Retinal pigment epithelial cell (primary cell): ENCODE results near the gene ATP8A2.

Source experiments
- DNase-seq: peaks from one replicate; pipeline ENCODE4 v3.0.0-alpha.2; 2010; ENCODE audit warnings: low read depth
- H3K4me3 ChIP-seq: 2 replicates; pipeline ENCODE4 v1.5.1; 2011; ENCODE audit warnings: mild to moderate bottlenecking, low read length, control low read depth, moderate library complexity
- CTCF ChIP-seq: conservative IDR thresholded peaks from 2 replicates; pipeline ENCODE4 v1.5.1; 2011; ENCODE audit warnings: low read depth, low read length, control low read depth, inconsistent platforms

The ATP8A2 gene

GRCh38 chr13:25455146-25455545, 83.4 kb downstream of the ATP8A2 start:
- TF ChIP-seq CTCF: no peak
- H3K4me3 ChIP-seq: no peak overlapping the region

GRCh38 chr13:25457566-25457965, 85.8 kb downstream of the ATP8A2 start:
- no peak for DNase-seq
- no peak overlapping the region for H3K4me3 ChIP-seq
- TF ChIP-seq CTCF: no peak

More at GRCh38 chr13:25455146-25455545, 83.4 kb downstream of the ATP8A2 start:
- DNase-seq: peak; percentile 45

GRCh38 chr13:25462301-25463125, 90.7 kb downstream of the ATP8A2 start:
- no peak for DNase-seq
- no peak overlapping the region for H3K4me3 ChIP-seq
- TF ChIP-seq CTCF: no peak

- no peak for TF ChIP-seq CTCF
- no peak overlapping the region for H3K4me3 ChIP-seq
- no peak for DNase-seq
Observed at GRCh38 chr13:25463496-25463895, 91.7 kb downstream of the ATP8A2 start.

- no peak for TF ChIP-seq CTCF
- no peak for DNase-seq
- H3K4me3 ChIP-seq: no peak overlapping the region
Observed at GRCh38 chr13:25466880-25467279, 95.1 kb downstream of the ATP8A2 start.

- peak; percentile 10 for TF ChIP-seq CTCF
- DNase-seq: no peak
- peak overlapping the region; percentile 52 for H3K4me3 ChIP-seq
Observed at GRCh38 chr13:25468325-25469168, 96.8 kb downstream of the ATP8A2 start.
